ENCODE measurements around the gene NR3C2.

The NR3C2 gene

GRCh38 chr4:148332486-148332885 is 109.7 kb downstream of the NR3C2 start:
- no peak overlapping the region for H3K27ac ChIP-seq (ENCODE audit: low read depth, low read length)
- H3K23ac ChIP-seq (ENCODE audit: low read length), result no peak overlapping the region
- no peaks in the 10 kb centered on the region for H3K36me3 ChIP-seq (ENCODE audit: control insufficient read depth in 1 of 2, insufficient read depth in 2 of 2, low read length in 2 of 2)
- H2BK12ac ChIP-seq (ENCODE audit: low read length), result no peak overlapping the region
- H3K79me1 ChIP-seq (ENCODE audit: low read length), result no peaks in the 10 kb centered on the region
- H2AK5ac ChIP-seq (ENCODE audit: low read length), result no peak overlapping the region
- no peak overlapping the region for H4K8ac ChIP-seq (ENCODE audit: low read depth, low read length)
- no peaks in the 10 kb centered on the region for H3K27me3 ChIP-seq (ENCODE audit: insufficient read depth, low read length)
- no peak overlapping the region for H2BK5ac ChIP-seq (ENCODE audit: low read depth, low read length, poor library complexity)
- H4K91ac ChIP-seq (ENCODE audit: low read depth, low read length), result no peak overlapping the region
- no peaks in the 10 kb centered on the region for H3K79me2 ChIP-seq (ENCODE audit: control insufficient read depth, insufficient read depth, low read length, poor library complexity)
- WGBS (ENCODE audit: extremely low coverage, insufficient coverage, insufficient read length), result no CpG with 5 or more reads among the region's 2 CpGs
- H3K14ac ChIP-seq (ENCODE audit: low read length), result no peak overlapping the region
- H3K9me3 ChIP-seq (ENCODE audit: insufficient read depth, low read depth, low read length), result no peaks in the 10 kb centered on the region
- no peak overlapping the region for H3K9ac ChIP-seq (ENCODE audit: low read length)
- H2BK120ac ChIP-seq (ENCODE audit: insufficient read depth, low read length, poor library complexity), result no peak overlapping the region
- no peak overlapping the region for H3K18ac ChIP-seq (ENCODE audit: low read length)
- no peak overlapping the region for H4K12ac ChIP-seq (ENCODE audit: low read depth, low read length)
- no peak overlapping the region for H3K4me2 ChIP-seq (ENCODE audit: low read length)
- no peaks in the 10 kb centered on the region for H3K4me1 ChIP-seq (ENCODE audit: control insufficient read depth in 1 of 2, insufficient read depth in 2 of 2, low read length in 2 of 2)
- no peak overlapping the region for H3K4ac ChIP-seq (ENCODE audit: low read depth, low read length)
- no peak overlapping the region for H3K4me3 ChIP-seq (ENCODE audit: low read depth, low read length)
- no peak overlapping the region for H2AFZ ChIP-seq (ENCODE audit: insufficient read depth, low read length, poor library complexity)
- no peak for DNase-seq

GRCh38 chr4:148330724-148331123 is 111.5 kb downstream of the NR3C2 start:
- H3K36me3 ChIP-seq (ENCODE audit: control insufficient read depth in 1 of 2, insufficient read depth in 2 of 2, low read length in 2 of 2), result no peaks in the 10 kb centered on the region
- H3K4me2 ChIP-seq (ENCODE audit: low read length), result no peak overlapping the region
- no CpG with 5 or more reads among the region's 3 CpGs for WGBS (ENCODE audit: extremely low coverage, insufficient coverage, insufficient read length)

GRCh38 chr4:148330161-148330560 is 112.1 kb downstream of the NR3C2 start:
- no peak overlapping the region for H4K8ac ChIP-seq (ENCODE audit: low read depth, low read length)
- no CpG with 5 or more reads among the region's 5 CpGs for WGBS (ENCODE audit: extremely low coverage, insufficient coverage, insufficient read length)
- no peak for DNase-seq
- no peak overlapping the region for H3K27ac ChIP-seq (ENCODE audit: low read depth, low read length)
- H3K9me3 ChIP-seq (ENCODE audit: insufficient read depth, low read depth, low read length), result no peaks in the 10 kb centered on the region
- no peaks in the 10 kb centered on the region for H3K79me1 ChIP-seq (ENCODE audit: low read length)
- no peaks in the 10 kb centered on the region for H3K27me3 ChIP-seq (ENCODE audit: insufficient read depth, low read length)
- H4K91ac ChIP-seq (ENCODE audit: low read depth, low read length), result no peak overlapping the region
- no peak overlapping the region for H4K12ac ChIP-seq (ENCODE audit: low read depth, low read length)
- no peak overlapping the region for H2AFZ ChIP-seq (ENCODE audit: insufficient read depth, low read length, poor library complexity)
- no peak overlapping the region for H3K14ac ChIP-seq (ENCODE audit: low read length)
- H3K4me3 ChIP-seq (ENCODE audit: low read depth, low read length), result no peak overlapping the region
- H3K18ac ChIP-seq (ENCODE audit: low read length), result no peak overlapping the region
- H3K36me3 ChIP-seq (ENCODE audit: control insufficient read depth in 1 of 2, insufficient read depth in 2 of 2, low read length in 2 of 2), result no peaks in the 10 kb centered on the region
- no peak overlapping the region for H2BK120ac ChIP-seq (ENCODE audit: insufficient read depth, low read length, poor library complexity)
- H3K79me2 ChIP-seq (ENCODE audit: control insufficient read depth, insufficient read depth, low read length, poor library complexity), result no peaks in the 10 kb centered on the region
- no peak overlapping the region for H3K4me2 ChIP-seq (ENCODE audit: low read length)
- H3K4me1 ChIP-seq (ENCODE audit: control insufficient read depth in 1 of 2, insufficient read depth in 2 of 2, low read length in 2 of 2), result no peaks in the 10 kb centered on the region
- no peak overlapping the region for H3K4ac ChIP-seq (ENCODE audit: low read depth, low read length)
- no peak overlapping the region for H2BK5ac ChIP-seq (ENCODE audit: low read depth, low read length, poor library complexity)
- no peak overlapping the region for H3K23ac ChIP-seq (ENCODE audit: low read length)
- no peak overlapping the region for H3K9ac ChIP-seq (ENCODE audit: low read length)
- H2AK5ac ChIP-seq (ENCODE audit: low read length), result no peak overlapping the region
- H2BK12ac ChIP-seq (ENCODE audit: low read length), result no peak overlapping the region

More at GRCh38 chr4:148330724-148331123, 111.5 kb downstream of the NR3C2 start:
- H3K4ac ChIP-seq (ENCODE audit: low read depth, low read length), result no peak overlapping the region
- H3K27ac ChIP-seq (ENCODE audit: low read depth, low read length), result no peak overlapping the region
- no peak overlapping the region for H4K91ac ChIP-seq (ENCODE audit: low read depth, low read length)
- H4K12ac ChIP-seq (ENCODE audit: low read depth, low read length), result no peak overlapping the region
- H3K18ac ChIP-seq (ENCODE audit: low read length), result no peak overlapping the region
- H3K14ac ChIP-seq (ENCODE audit: low read length), result no peak overlapping the region
- no peak overlapping the region for H3K4me3 ChIP-seq (ENCODE audit: low read depth, low read length)
- no peaks in the 10 kb centered on the region for H3K9me3 ChIP-seq (ENCODE audit: insufficient read depth, low read depth, low read length)
- H2BK120ac ChIP-seq (ENCODE audit: insufficient read depth, low read length, poor library complexity), result no peak overlapping the region
- H3K9ac ChIP-seq (ENCODE audit: low read length), result no peak overlapping the region
- H3K27me3 ChIP-seq (ENCODE audit: insufficient read depth, low read length), result no peaks in the 10 kb centered on the region
- H3K23ac ChIP-seq (ENCODE audit: low read length), result no peak overlapping the region
- no peak overlapping the region for H4K8ac ChIP-seq (ENCODE audit: low read depth, low read length)
- DNase-seq, result no peak
- H3K4me1 ChIP-seq (ENCODE audit: control insufficient read depth in 1 of 2, insufficient read depth in 2 of 2, low read length in 2 of 2), result no peaks in the 10 kb centered on the region
- H2AFZ ChIP-seq (ENCODE audit: insufficient read depth, low read length, poor library complexity), result no peak overlapping the region
- H2AK5ac ChIP-seq (ENCODE audit: low read length), result no peak overlapping the region
- H3K79me1 ChIP-seq (ENCODE audit: low read length), result no peaks in the 10 kb centered on the region
- H3K79me2 ChIP-seq (ENCODE audit: control insufficient read depth, insufficient read depth, low read length, poor library complexity), result no peaks in the 10 kb centered on the region
- no peak overlapping the region for H2BK12ac ChIP-seq (ENCODE audit: low read length)
- H2BK5ac ChIP-seq (ENCODE audit: low read depth, low read length, poor library complexity), result no peak overlapping the region

- Histone ChIP-seq H3K9ac (ENCODE audit: low read length) (no peak overlapping the region), H3K9me3 (ENCODE audit: insufficient read depth, low read depth, low read length) (no peaks in the 10 kb centered on the region), H2BK12ac (ENCODE audit: low read length) (no peak overlapping the region), H4K8ac (ENCODE audit: low read depth, low read length) (no peak overlapping the region), H2AFZ (ENCODE audit: insufficient read depth, low read length, poor library complexity) (no peak overlapping the region), H3K4ac (ENCODE audit: low read depth, low read length) (no peak overlapping the region), H2BK5ac (ENCODE audit: low read depth, low read length, poor library complexity) (no peak overlapping the region), H3K79me1 (ENCODE audit: low read length) (no peaks in the 10 kb centered on the region), H2AK5ac (ENCODE audit: low read length) (no peak overlapping the region), H2BK120ac (ENCODE audit: insufficient read depth, low read length, poor library complexity) (no peak overlapping the region), H3K4me2 (ENCODE audit: low read length) (no peak overlapping the region), H3K23ac (ENCODE audit: low read length) (no peak overlapping the region), H3K27me3 (ENCODE audit: insufficient read depth, low read length) (no peaks in the 10 kb centered on the region), H3K27ac (ENCODE audit: low read depth, low read length) (no peak overlapping the region), H3K36me3 (ENCODE audit: control insufficient read depth in 1 of 2, insufficient read depth in 2 of 2, low read length in 2 of 2) (no peaks in the 10 kb centered on the region), H4K12ac (ENCODE audit: low read depth, low read length) (no peak overlapping the region), H3K79me2 (ENCODE audit: control insufficient read depth, insufficient read depth, low read length, poor library complexity) (no peaks in the 10 kb centered on the region), H3K4me3 (ENCODE audit: low read depth, low read length) (no peak overlapping the region), H3K4me1 (ENCODE audit: control insufficient read depth in 1 of 2, insufficient read depth in 2 of 2, low read length in 2 of 2) (no peaks in the 10 kb centered on the region), H4K91ac (ENCODE audit: low read depth, low read length) (no peak overlapping the region), H3K18ac (ENCODE audit: low read length) (no peak overlapping the region), H3K14ac (ENCODE audit: low read length) (no peak overlapping the region)
- no CpG with 5 or more reads among the region's 5 CpGs for WGBS (ENCODE audit: extremely low coverage, insufficient coverage, insufficient read length)
- DNase-seq, result no peak
These were observed 112.5 kb downstream of the NR3C2 start for GRCh38 chr4:148329751-148330150.
